Astrocyte (in vitro differentiated cells and primary cell): Measurements from ENCODE around the gene AKAP12. TPM values are rescaled to one million over a fixed set of nuclear protein-coding genes. Genes with fewer than 3 reads are reported as not detected.

Experiments used
- DNase-seq: peaks from one replicate; pipeline ENCODE4 v3.0.0-alpha.2; 2010; ENCODE audit warnings: low read depth
- FAIRE-seq: peaks from 2 replicates; lab custom pipeline; 2011; peaks lifted over from hg19 to GRCh38; lab: Jason Lieb, UNC
- H2AFZ ChIP-seq: 2 replicates; pipeline ENCODE4 v1.6.0; 2012; ENCODE audit warnings: low read depth, low read length, inconsistent platforms
- H3K27ac ChIP-seq: 2 replicates; pipeline ENCODE4 v1.5.1; 2011; ENCODE audit warnings: low read depth, low read length, inconsistent platforms
- H3K27me3 ChIP-seq: 2 replicates; pipeline ENCODE4 v1.6.0; 2011; ENCODE audit warnings: low read length, inconsistent platforms; ENCODE audit not compliant: insufficient read depth
- H3K36me3 ChIP-seq: 2 replicates; pipeline ENCODE4 v1.5.1; 2011; ENCODE audit warnings: low read length, inconsistent platforms; ENCODE audit not compliant: insufficient read depth
- H3K4me1 ChIP-seq: 2 replicates; pipeline ENCODE4 v1.5.1; 2011; ENCODE audit warnings: low read length, inconsistent platforms; ENCODE audit not compliant: insufficient read depth
- H3K4me2 ChIP-seq: 2 replicates; pipeline ENCODE4 v1.6.0; 2012; ENCODE audit warnings: low read length, inconsistent platforms
- H3K4me3 ChIP-seq: 2 replicates; pipeline ENCODE4 v1.5.1; 2011; ENCODE audit warnings: low read depth, mild to moderate bottlenecking, low read length, inconsistent platforms; ENCODE audit not compliant: insufficient read depth
- H3K79me2 ChIP-seq: 2 replicates; pipeline ENCODE4 v1.6.0; 2012; ENCODE audit warnings: mild to moderate bottlenecking, low read length, inconsistent platforms; ENCODE audit not compliant: insufficient read depth
- H3K9ac ChIP-seq: 2 replicates; pipeline ENCODE4 v1.6.0; 2012; ENCODE audit warnings: mild to moderate bottlenecking, low read length, inconsistent platforms
- H3K9me3 ChIP-seq: 2 replicates; pipeline ENCODE4 v1.5.1; 2012; ENCODE audit warnings: low read depth, mild to moderate bottlenecking, low read length, inconsistent platforms; ENCODE audit not compliant: insufficient read depth
- H4K20me1 ChIP-seq: 2 replicates; pipeline ENCODE4 v1.6.0; 2012; ENCODE audit warnings: low read length, inconsistent platforms; ENCODE audit not compliant: insufficient read depth
- H3K27ac Mint-ChIP-seq: one replicate; pipeline ENCODE4 v1.8.0; 2021; ENCODE audit warnings: mild to moderate bottlenecking, mixed read lengths; ENCODE audit not compliant: unreplicated experiment
- H3K27me3 Mint-ChIP-seq: one replicate; pipeline ENCODE4 v1.8.0; 2021; ENCODE audit warnings: low read depth, mixed read lengths; ENCODE audit not compliant: unreplicated experiment
- H3K36me3 Mint-ChIP-seq: one replicate; pipeline ENCODE4 v1.8.0; 2021; ENCODE audit warnings: low read depth, mixed read lengths; ENCODE audit not compliant: unreplicated experiment
- H3K4me1 Mint-ChIP-seq: one replicate; pipeline ENCODE4 v1.8.0; 2021; ENCODE audit warnings: low read depth, mixed read lengths; ENCODE audit not compliant: unreplicated experiment
- H3K4me3 Mint-ChIP-seq: one replicate; pipeline ENCODE4 v1.8.0; 2021; ENCODE audit warnings: mild to moderate bottlenecking, moderate library complexity, mixed read lengths; ENCODE audit not compliant: unreplicated experiment
- H3K9me3 Mint-ChIP-seq: one replicate; pipeline ENCODE4 v1.8.0; 2021; ENCODE audit warnings: mild to moderate bottlenecking, mixed read lengths; ENCODE audit not compliant: unreplicated experiment
- EZH2 ChIP-seq: IDR thresholded peaks from 2 replicates; pipeline ENCODE4 v1.6.1; 2012; ENCODE audit warnings: mild to moderate bottlenecking, low read length, inconsistent platforms; ENCODE audit not compliant: insufficient read depth
- total RNA-seq: library from RNA; stranded (reverse); gene quantifications from 2 replicates; pipeline ENCODE4 v1.2.1, GENCODE V29; 2021
- TF ChIP-seq, protein P1 (sequence below): IDR thresholded peaks from 2 replicates; pipeline ENCODE4 v1.5.1; 2011; ENCODE audit warnings: low read depth, mild to moderate bottlenecking, inconsistent platforms, low read length, moderate library complexity; ENCODE audit not compliant: insufficient read depth

Gene AKAP12
- total RNA-seq, 1 donor from 2014 or later, result 115 TPM

DNA sequence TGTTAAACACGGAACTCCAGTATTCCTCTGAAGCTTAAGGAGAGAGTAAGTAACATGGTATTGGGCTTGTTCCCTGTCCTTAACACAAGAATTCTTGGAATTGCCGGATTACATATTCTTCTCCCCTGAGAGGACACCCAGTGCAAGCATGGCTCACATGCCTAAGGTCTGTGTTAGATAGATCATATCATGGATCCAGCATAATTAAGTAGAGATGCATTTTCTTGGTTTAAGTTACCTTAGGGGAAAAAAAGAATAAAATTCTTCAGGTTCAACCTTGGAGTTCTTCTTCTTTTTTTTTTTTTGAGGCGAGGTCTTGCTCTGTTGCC is 53.9 kb downstream of the AKAP12 start:
- Mint-ChIP-seq H3K27ac (no peak overlapping the region), H3K4me1 (peaks cover 23% of the 10 kb centered on the region), H3K9me3 (peaks cover 2% of the 10 kb centered on the region), H3K27me3 (no peaks in the 10 kb centered on the region), H3K36me3 (peaks cover 2% of the 10 kb centered on the region), H3K4me3 (no peak overlapping the region)
- peaks cover 98% of the 10 kb centered on the region for H3K79me2 ChIP-seq
- no peaks in the 10 kb centered on the region for H3K9me3 ChIP-seq
- no peaks in the 10 kb centered on the region for H3K36me3 ChIP-seq
- no peak overlapping the region for H3K9ac ChIP-seq
- no peak overlapping the region for H3K4me3 ChIP-seq
- TF ChIP-seq, protein P1, sequence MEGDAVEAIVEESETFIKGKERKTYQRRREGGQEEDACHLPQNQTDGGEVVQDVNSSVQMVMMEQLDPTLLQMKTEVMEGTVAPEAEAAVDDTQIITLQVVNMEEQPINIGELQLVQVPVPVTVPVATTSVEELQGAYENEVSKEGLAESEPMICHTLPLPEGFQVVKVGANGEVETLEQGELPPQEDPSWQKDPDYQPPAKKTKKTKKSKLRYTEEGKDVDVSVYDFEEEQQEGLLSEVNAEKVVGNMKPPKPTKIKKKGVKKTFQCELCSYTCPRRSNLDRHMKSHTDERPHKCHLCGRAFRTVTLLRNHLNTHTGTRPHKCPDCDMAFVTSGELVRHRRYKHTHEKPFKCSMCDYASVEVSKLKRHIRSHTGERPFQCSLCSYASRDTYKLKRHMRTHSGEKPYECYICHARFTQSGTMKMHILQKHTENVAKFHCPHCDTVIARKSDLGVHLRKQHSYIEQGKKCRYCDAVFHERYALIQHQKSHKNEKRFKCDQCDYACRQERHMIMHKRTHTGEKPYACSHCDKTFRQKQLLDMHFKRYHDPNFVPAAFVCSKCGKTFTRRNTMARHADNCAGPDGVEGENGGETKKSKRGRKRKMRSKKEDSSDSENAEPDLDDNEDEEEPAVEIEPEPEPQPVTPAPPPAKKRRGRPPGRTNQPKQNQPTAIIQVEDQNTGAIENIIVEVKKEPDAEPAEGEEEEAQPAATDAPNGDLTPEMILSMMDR, result no peak
- TF ChIP-seq EZH2, result no peak
- H4K20me1 ChIP-seq, result peaks cover 61% of the 10 kb centered on the region
- H3K27ac ChIP-seq, result no peak overlapping the region
- no peak overlapping the region for H2AFZ ChIP-seq
- DNase-seq, result no peak
- H3K4me1 ChIP-seq, result peaks cover 36% of the 10 kb centered on the region
- FAIRE-seq, result no peak
- no peak overlapping the region for H3K4me2 ChIP-seq
- no peaks in the 10 kb centered on the region for H3K27me3 ChIP-seq

DNA sequence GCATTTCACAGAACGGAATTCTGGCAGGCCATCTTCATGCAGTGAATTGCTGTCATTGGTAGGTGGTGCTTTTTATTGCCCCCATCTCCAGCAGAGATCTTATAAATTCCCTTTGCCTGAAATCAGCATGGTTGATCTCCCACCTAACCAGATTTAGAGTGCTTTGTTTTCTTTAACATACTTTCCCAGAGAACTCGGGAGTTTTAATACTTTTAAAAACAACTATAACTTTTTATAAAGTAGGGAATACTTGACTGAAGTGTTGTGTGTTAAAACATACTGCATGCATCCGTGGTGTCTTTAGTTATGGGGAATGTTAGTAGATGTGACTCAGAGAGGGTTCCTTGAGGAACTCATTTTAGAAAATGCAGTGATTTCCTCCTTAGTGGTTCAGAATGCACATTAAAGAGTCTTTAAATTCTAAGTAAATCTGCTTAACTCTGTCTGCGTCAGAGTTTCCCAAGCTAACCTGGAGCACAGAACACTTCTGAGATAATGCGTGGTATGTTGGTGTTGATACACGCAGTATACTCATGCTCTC is 54.9 kb downstream of the AKAP12 start:
- Histone ChIP-seq H3K9me3 (no peaks in the 10 kb centered on the region), H3K4me3 (no peak overlapping the region), H3K4me1 (peaks cover 36% of the 10 kb centered on the region), H3K27ac (peak overlapping the region; percentile 65), H3K9ac (peak overlapping the region; percentile 54), H3K36me3 (no peaks in the 10 kb centered on the region), H4K20me1 (peaks cover 64% of the 10 kb centered on the region), H3K4me2 (peak overlapping the region; percentile 40), H3K79me2 (peaks cover 98% of the 10 kb centered on the region), H3K27me3 (no peaks in the 10 kb centered on the region), H2AFZ (no peak overlapping the region)
- TF ChIP-seq, protein P1, result no peak
- TF ChIP-seq EZH2, result no peak
- no peak overlapping the region for H3K27ac Mint-ChIP-seq
- peaks cover 2% of the 10 kb centered on the region for H3K9me3 Mint-ChIP-seq
- H3K27me3 Mint-ChIP-seq, result no peaks in the 10 kb centered on the region
- FAIRE-seq (no peak), DNase-seq (peak; percentile 62)
- H3K4me1 Mint-ChIP-seq, result peaks cover 20% of the 10 kb centered on the region
- peaks cover 2% of the 10 kb centered on the region for H3K36me3 Mint-ChIP-seq
- H3K4me3 Mint-ChIP-seq, result no peak overlapping the region

DNA sequence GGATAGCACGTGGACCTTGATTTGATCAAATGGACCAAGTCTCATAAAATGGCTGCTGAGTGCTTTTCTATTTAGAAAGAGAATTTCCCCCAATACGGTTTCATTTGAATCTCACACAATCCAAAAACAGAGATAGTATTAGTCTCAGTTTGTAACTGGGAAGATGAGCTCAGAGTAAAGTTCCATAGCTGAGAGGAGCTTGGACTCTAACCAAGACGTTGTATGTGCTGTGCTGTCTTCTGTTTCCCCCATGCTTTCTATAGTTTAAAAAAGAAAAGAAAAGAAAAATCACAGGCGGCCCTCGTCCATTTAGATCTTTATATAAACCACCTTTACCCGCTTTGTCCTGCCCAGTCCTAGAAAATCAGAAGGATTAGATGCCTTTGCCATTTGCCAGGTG is 58.1 kb downstream of the AKAP12 start:
- H3K27ac ChIP-seq, result no peak overlapping the region
- H3K4me3 ChIP-seq, result no peak overlapping the region
- no peak overlapping the region for H3K9ac ChIP-seq
- Mint-ChIP-seq H3K36me3 (no peaks in the 10 kb centered on the region), H3K9me3 (peaks cover 2% of the 10 kb centered on the region), H3K4me1 (peaks cover 17% of the 10 kb centered on the region), H3K27ac (no peak overlapping the region), H3K4me3 (no peak overlapping the region), H3K27me3 (no peaks in the 10 kb centered on the region)
- DNase-seq (no peak), FAIRE-seq (no peak)
- peaks cover 52% of the 10 kb centered on the region for H4K20me1 ChIP-seq
- no peak overlapping the region for H3K4me2 ChIP-seq
- no peaks in the 10 kb centered on the region for H3K27me3 ChIP-seq
- H3K79me2 ChIP-seq, result peaks cover 98% of the 10 kb centered on the region
- no peak overlapping the region for H2AFZ ChIP-seq
- TF ChIP-seq, protein P1, result no peak
- TF ChIP-seq EZH2, result no peak
- no peaks in the 10 kb centered on the region for H3K36me3 ChIP-seq
- H3K4me1 ChIP-seq, result peaks cover 23% of the 10 kb centered on the region
- H3K9me3 ChIP-seq, result no peaks in the 10 kb centered on the region
